Activated T-helper 9 cell treated with anti-CD3 and anti-CD28 coated beads, Interleukin-2, amount 50 U/mL, for 16 hours (primary cell): Measurements from ENCODE around the gene CACNA2D4.

ENCODE experiments used
- DNase-seq: peaks from one replicate; pipeline ENCODE4 v3.0.0-alpha.2; 2020; ENCODE audit warnings: low read depth

CACNA2D4 gene

GRCh38 chr12:1917172-1918070 lies 1.0 kb downstream of the CACNA2D4 start:
- DNase-seq, result no peak

- no peak for DNase-seq
Measured at GRCh38 chr12:1916371-1917171, 1.9 kb downstream of the CACNA2D4 start.

GRCh38 chr12:1915082-1915968 lies 3.1 kb downstream of the CACNA2D4 start:
- no peak for DNase-seq

- no peak for DNase-seq
Measured at GRCh38 chr12:1914114-1914911, 4.1 kb downstream of the CACNA2D4 start.

GRCh38 chr12:1913377-1914113 lies 4.9 kb downstream of the CACNA2D4 start:
- DNase-seq, result no peak

- no peak for DNase-seq
Measured at GRCh38 chr12:1912580-1913376, 5.7 kb downstream of the CACNA2D4 start.

- DNase-seq, result no peak
Measured at GRCh38 chr12:1911598-1912575, 6.6 kb downstream of the CACNA2D4 start.

GRCh38 chr12:1910468-1910867 lies 8.0 kb downstream of the CACNA2D4 start:
- DNase-seq, result no peak

GRCh38 chr12:1908758-1909157 lies 9.7 kb downstream of the CACNA2D4 start:
- no peak for DNase-seq

- DNase-seq, result no peak
Measured at GRCh38 chr12:1907652-1908611, 10.5 kb downstream of the CACNA2D4 start.

GRCh38 chr12:1906579-1906978 lies 11.9 kb downstream of the CACNA2D4 start:
- DNase-seq, result no peak

GRCh38 chr12:1904875-1905274 lies 13.6 kb downstream of the CACNA2D4 start:
- DNase-seq, result no peak

GRCh38 chr12:1896964-1897363 lies 21.5 kb downstream of the CACNA2D4 start:
- no peak for DNase-seq

GRCh38 chr12:1890810-1891209 lies 27.6 kb downstream of the CACNA2D4 start:
- no peak for DNase-seq

GRCh38 chr12:1890119-1890703 lies 28.2 kb downstream of the CACNA2D4 start:
- DNase-seq, result no peak

- no peak for DNase-seq
Measured at GRCh38 chr12:1888923-1889322, 29.5 kb downstream of the CACNA2D4 start.
